Measurements from ENCODE around the gene TPRG1L.

Gene TPRG1L

DNA sequence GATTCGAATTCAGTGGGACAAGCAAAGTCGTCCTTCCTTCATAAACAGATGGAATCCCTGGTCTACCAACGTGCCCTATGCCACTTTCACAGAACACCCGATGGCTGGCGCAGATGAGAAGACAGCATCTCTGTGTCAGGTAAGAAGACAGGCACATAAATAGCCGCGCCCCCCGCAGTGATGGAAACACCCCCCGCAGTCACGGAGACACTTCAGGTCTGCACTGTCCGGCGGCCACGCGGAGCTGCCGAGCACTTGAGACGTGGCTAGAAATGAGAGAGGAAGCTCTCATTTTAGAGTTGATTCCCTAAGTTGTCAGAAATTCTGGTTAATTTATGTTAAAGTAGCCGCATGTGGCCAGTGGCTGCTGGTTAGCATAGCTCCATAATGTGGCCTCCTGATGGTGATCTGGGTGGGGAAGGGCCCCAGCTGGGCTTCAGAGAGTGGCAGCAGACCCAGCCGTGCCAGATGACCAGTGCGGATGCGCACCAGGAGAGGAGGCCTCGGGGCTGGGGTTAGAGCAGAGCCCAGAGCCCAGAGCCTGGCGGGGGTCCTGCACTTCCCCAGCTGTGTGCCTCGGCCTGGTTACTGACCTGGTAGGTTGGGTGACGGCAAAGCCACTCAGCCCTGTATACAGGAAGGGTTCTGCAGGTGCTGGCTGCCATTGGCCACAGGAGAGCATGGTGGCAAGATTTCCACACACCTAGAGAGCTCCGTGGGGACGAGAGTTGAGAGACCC, 2.9 kb downstream of the TPRG1L start:
- no peak overlapping the region for H3K27ac ChIP-seq (replicated peaks)
- no peak overlapping the region for H3K4me3 ChIP-seq (replicated peaks; ENCODE audit: insufficient read depth, low read length)
- no peaks in the 10 kb centered on the region for H3K27me3 ChIP-seq (ENCODE audit: insufficient read depth, poor library complexity, severe bottlenecking)
- no peak for DNase-seq (ENCODE audit: low read depth in 1 of 2, low spot score in 1 of 2)
- no peak for TF ChIP-seq GABPA (IDR thresholded peaks at IDR 0.05; ENCODE audit: low read depth)
- no peak for TF ChIP-seq REST (IDR thresholded peaks at IDR 0.05; ENCODE audit: insufficient replicate concordance, low read depth)
- no peak for TF ChIP-seq SPI1 (IDR thresholded peaks at IDR 0.05; ENCODE audit: borderline replicate concordance, low read depth)
- TF ChIP-seq POLR2AphosphoS5 (IDR thresholded peaks at IDR 0.05; ENCODE audit: low read depth), result no peak
- no peak for TF ChIP-seq CTCF (IDR thresholded peaks at IDR 0.05; ENCODE audit: insufficient read depth, low read length)

- no peak for DNase-seq (ENCODE audit: low read depth in 1 of 2, low spot score in 1 of 2)
- Histone ChIP-seq H3K4me3 (replicated peaks; ENCODE audit: insufficient read depth, low read length) (no peak overlapping the region), H3K27me3 (ENCODE audit: insufficient read depth, poor library complexity, severe bottlenecking) (no peaks in the 10 kb centered on the region), H3K27ac (replicated peaks) (no peak overlapping the region)
- no peak for TF ChIP-seq GABPA (IDR thresholded peaks at IDR 0.05; ENCODE audit: low read depth)
- TF ChIP-seq SPI1 (IDR thresholded peaks at IDR 0.05; ENCODE audit: borderline replicate concordance, low read depth), result no peak
- no peak for TF ChIP-seq REST (IDR thresholded peaks at IDR 0.05; ENCODE audit: insufficient replicate concordance, low read depth)
- TF ChIP-seq CTCF (IDR thresholded peaks at IDR 0.05; ENCODE audit: insufficient read depth, low read length), result no peak
- no peak for TF ChIP-seq POLR2AphosphoS5 (IDR thresholded peaks at IDR 0.05; ENCODE audit: low read depth)
These were observed 3.6 kb downstream of the TPRG1L start for GRCh38 chr1:3628445-3628844.

DNA sequence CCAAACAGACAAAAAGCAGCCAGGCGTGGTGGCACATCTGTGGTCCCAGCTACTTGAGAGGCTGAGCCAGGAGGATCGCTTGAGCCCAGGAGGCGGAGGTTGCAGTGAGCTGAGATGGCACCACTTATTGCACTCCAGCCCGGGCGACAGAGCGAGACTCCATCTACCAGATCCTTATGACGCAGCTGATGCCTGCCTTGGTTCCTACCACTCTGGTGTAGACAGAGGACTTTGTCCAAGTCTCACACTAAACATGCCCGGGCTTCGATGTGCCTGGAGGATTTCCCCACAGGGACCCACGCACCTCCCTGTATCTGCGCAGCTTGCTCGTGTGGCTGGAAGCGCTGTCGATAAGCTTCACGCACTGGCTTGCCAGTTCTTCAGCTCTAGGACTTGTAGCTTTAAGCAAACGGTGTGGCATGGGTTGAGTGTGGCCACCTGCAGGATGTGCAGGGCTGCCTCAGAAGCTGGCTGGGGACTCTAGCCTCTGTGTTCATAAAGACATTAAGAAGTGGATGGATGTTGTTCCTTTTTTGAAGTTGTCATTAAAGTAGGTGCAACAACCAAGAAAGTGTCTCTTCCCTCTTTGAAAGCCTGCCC, 4.8 kb downstream of the TPRG1L start:
- no peak overlapping the region for H3K27ac ChIP-seq (replicated peaks)
- no peak for DNase-seq (ENCODE audit: low read depth in 1 of 2, low spot score in 1 of 2)
- TF ChIP-seq CTCF (IDR thresholded peaks at IDR 0.05; ENCODE audit: insufficient read depth, low read length) (no peak), SPI1 (IDR thresholded peaks at IDR 0.05; ENCODE audit: borderline replicate concordance, low read depth) (no peak), REST (IDR thresholded peaks at IDR 0.05; ENCODE audit: insufficient replicate concordance, low read depth) (no peak), POLR2AphosphoS5 (IDR thresholded peaks at IDR 0.05; ENCODE audit: low read depth) (no peak), GABPA (IDR thresholded peaks at IDR 0.05; ENCODE audit: low read depth) (no peak)

More for the DNA sequence above, 4.8 kb downstream of the TPRG1L start:
- Histone ChIP-seq H3K27me3 (ENCODE audit: insufficient read depth, poor library complexity, severe bottlenecking) (no peaks in the 10 kb centered on the region), H3K4me3 (replicated peaks; ENCODE audit: insufficient read depth, low read length) (no peak overlapping the region)

Measured in HL-60 (cell line).